Stomach (tissue), 9 donors: Measurements from ENCODE around the gene TTC33. TPM values are rescaled to one million over a fixed set of nuclear protein-coding genes. Genes with fewer than 3 reads are reported as not detected.

Experiments
- DNase-seq, 2 donors: peaks; one replicate each; pipeline versions ENCODE4 v3.0.0 to v3.0.0-alpha.2; 2013 to 2019
- H3K27ac ChIP-seq, 5 donors: fragments of 200-600 bp in 4 of 5; sonication (generic) in 4 of 5; one replicate each; pipeline ENCODE4 v1.5.1; 2013 to 2019; ENCODE audit warnings: mild to moderate bottlenecking in 1 of 5, moderate library complexity in 1 of 5
- H3K27me3 ChIP-seq, 3 donors: fragments of 200-600 bp; sonication (generic); one replicate each; pipeline ENCODE4 v1.5.1; 2017 to 2019; ENCODE audit warnings: mixed run types in 1 of 3
- H3K36me3 ChIP-seq, 4 donors: fragments of 200-600 bp; sonication (generic); 1 replicate in 3 of 4; 2 replicates in 1 of 4; pipeline ENCODE4 v1.5.1; 2016 to 2019
- H3K4me1 ChIP-seq, 4 donors: fragments of 200-600 bp; sonication (generic); one replicate each; pipeline ENCODE4 v1.5.1; 2016 to 2019
- H3K4me3 ChIP-seq, 4 donors: fragments of 200-600 bp; sonication (generic) in 3 of 4; one replicate each; pipeline ENCODE4 v1.5.1; 2016 to 2019; ENCODE audit warnings: mild to moderate bottlenecking in 1 of 4
- H3K9me3 ChIP-seq, 4 donors: fragments of 200-600 bp; sonication (generic); one replicate each; pipeline ENCODE4 v1.5.1; 2016 to 2019
- CTCF ChIP-seq, 7 experiments: fragments of 450-650 bp in 4 of 7; fragments of 200-600 bp in 3 of 7; sonication (generic) in 3 of 7; IDR thresholded peaks; one replicate each; pipeline ENCODE4 v1.5.1; 2016 to 2019; ENCODE audit warnings: antibody characterized with exemption in 7 of 7, control low read depth in 2 of 7, mild to moderate bottlenecking in 1 of 7
- EP300 ChIP-seq: sonication (generic); formaldehyde crosslinking; IDR thresholded peaks from one replicate; pipeline ENCODE4 v1.6.1; 2017; ENCODE audit warnings: antibody characterized with exemption
- POLR2A ChIP-seq, 4 donors: fragments of 450-650 bp; IDR thresholded peaks; one replicate each; pipeline ENCODE4 v1.6.1; 2016; ENCODE audit warnings: antibody characterized with exemption in 4 of 4, control low read depth in 2 of 4, mild to moderate bottlenecking in 1 of 4, moderate library complexity in 1 of 4
- POLR2AphosphoS5 ChIP-seq, 3 donors: sonication (generic); formaldehyde crosslinking; IDR thresholded peaks; one replicate each; pipeline ENCODE4 v1.6.1; 2016; ENCODE audit warnings: antibody characterized with exemption in 3 of 3
- WGBS, 5 donors: extraction: QIAGEN DNeasy Blood & Tissue Kit in 3 of 5; methylation state at CpG; one replicate each; pipeline versions ENCODE4 v1.1.5 to v1.1.7; 2013 to 2018; 5-methylcytosine and 5-hydroxymethylcytosine counted together
- intact Hi-C: fragments of 100-400 bp; cut with DNase I; formaldehyde crosslinking; loops from one replicate; pipeline ENCODE4 v1.15.1; 2023; ENCODE audit warnings: low total_unique reads
- polyA plus RNA-seq, 3 donors: library from polyadenylated mRNA; stranded (reverse); fragments of 200-250 nt; gene quantifications; one replicate each; pipeline ENCODE4 v1.2.3, GENCODE V29; 2013
- total RNA-seq, 5 donors: library from RNA; depleted of rRNA; stranded (reverse); fragments of >200 nt; gene quantifications; one replicate each; pipeline versions ENCODE4 v1.1.0 to v1.2.3, GENCODE V29; 2014 to 2016
- donor health status: healthy with polysubstance abuse.
- donor health status: Bipolar disorder and iron deficiency.
- donor health status: healthy.

TTC33 gene
- total and polyA plus RNA-seq, 8 donors, result 0.29 to 41.5 (median 7.3) TPM

GRCh38 chr5:40549616-40550015 lies 206.1 kb downstream of the TTC33 start:
- 0 to 47% (median 1%) methylated on average over 1 of the region's 1 CpG for WGBS, 5 donors
- no peak for DNase-seq
- H3K36me3 ChIP-seq, result no peaks in the 10 kb centered on the region

GRCh38 chr5:40547994-40548575 lies 207.7 kb downstream of the TTC33 start:
- no peak for TF ChIP-seq POLR2AphosphoS5 (IDR thresholded peaks at IDR 0.05)
- TF ChIP-seq POLR2A (IDR thresholded peaks at IDR 0.05), result no peak
- TF ChIP-seq CTCF (IDR thresholded peaks at IDR 0.05), result no peak
- TF ChIP-seq EP300, result no peak
- intact Hi-C loops, result no loop called here
- no peak overlapping the region for H3K4me3 ChIP-seq
- 24 to 47% (median 38%) methylated on average over 3 of the region's 3 CpGs for WGBS, 5 donors
- no peak overlapping the region for H3K27ac ChIP-seq
- no peak for DNase-seq
- no peaks in the 10 kb centered on the region for H3K36me3 ChIP-seq
- H3K4me1 ChIP-seq, result peaks cover 0 to 30% (median 10%) of the 10 kb centered on the region in 4 donors
- H3K27me3 ChIP-seq, result no peaks in the 10 kb centered on the region
- no peaks in the 10 kb centered on the region for H3K9me3 ChIP-seq

More at GRCh38 chr5:40549616-40550015, 206.1 kb downstream of the TTC33 start:
- intact Hi-C loops, result no loop called here
- H3K27me3 ChIP-seq, result no peaks in the 10 kb centered on the region
- no peaks in the 10 kb centered on the region for H3K9me3 ChIP-seq
- H3K4me1 ChIP-seq, result peaks cover 0 to 44% (median 14%) of the 10 kb centered on the region in 4 donors
- H3K27ac ChIP-seq, result no peak overlapping the region
- no peak overlapping the region for H3K4me3 ChIP-seq
- TF ChIP-seq EP300 (no peak), POLR2AphosphoS5 (IDR thresholded peaks at IDR 0.05) (no peak), POLR2A (IDR thresholded peaks at IDR 0.05) (no peak), CTCF (IDR thresholded peaks at IDR 0.05) (no peak)

- 92 to 99% (median 94%) methylated on average over 4 of the region's 4 CpGs for WGBS, 5 donors
- Histone ChIP-seq H3K27ac (no peak overlapping the region), H3K4me1 (peaks cover 0 to 25% (median 9%) of the 10 kb centered on the region in 4 donors), H3K36me3 (no peaks in the 10 kb centered on the region), H3K9me3 (no peaks in the 10 kb centered on the region), H3K27me3 (no peaks in the 10 kb centered on the region), H3K4me3 (no peak overlapping the region)
- TF ChIP-seq EP300 (no peak), POLR2A (IDR thresholded peaks at IDR 0.05) (no peak), CTCF (IDR thresholded peaks at IDR 0.05) (no peak), POLR2AphosphoS5 (IDR thresholded peaks at IDR 0.05) (no peak)
- intact Hi-C loops, result no loop called here
- no peak for DNase-seq
Observed at GRCh38 chr5:40547557-40547956, 208.2 kb downstream of the TTC33 start.

- H3K27ac ChIP-seq, result no peak overlapping the region
- H3K4me3 ChIP-seq, result no peak overlapping the region
- intact Hi-C loops, result no loop called here
- no peaks in the 10 kb centered on the region for H3K27me3 ChIP-seq
- H3K9me3 ChIP-seq, result no peaks in the 10 kb centered on the region
- TF ChIP-seq EP300, result no peak
- no peak for TF ChIP-seq CTCF (IDR thresholded peaks at IDR 0.05)
- no peak for TF ChIP-seq POLR2A (IDR thresholded peaks at IDR 0.05)
- TF ChIP-seq POLR2AphosphoS5 (IDR thresholded peaks at IDR 0.05), result no peak
- H3K36me3 ChIP-seq, result no peaks in the 10 kb centered on the region
- no peaks in the 10 kb centered on the region for H3K4me1 ChIP-seq
- DNase-seq, result no peak
Observed at GRCh38 chr5:40540301-40540700, 215.5 kb downstream of the TTC33 start.
